ENCODE measurements around the gene KCNMA1. TPM values are rescaled to one million over a fixed set of nuclear protein-coding genes. Genes with fewer than 3 reads are reported as not detected.

The KCNMA1 gene
- total and polyA plus RNA-seq, 10 of the 15 experiments (the other 5 are each of a cell fraction or from before 2014, with no cell fraction given), result 8.5 to 77.0 (median 21.3) TPM

DNA sequence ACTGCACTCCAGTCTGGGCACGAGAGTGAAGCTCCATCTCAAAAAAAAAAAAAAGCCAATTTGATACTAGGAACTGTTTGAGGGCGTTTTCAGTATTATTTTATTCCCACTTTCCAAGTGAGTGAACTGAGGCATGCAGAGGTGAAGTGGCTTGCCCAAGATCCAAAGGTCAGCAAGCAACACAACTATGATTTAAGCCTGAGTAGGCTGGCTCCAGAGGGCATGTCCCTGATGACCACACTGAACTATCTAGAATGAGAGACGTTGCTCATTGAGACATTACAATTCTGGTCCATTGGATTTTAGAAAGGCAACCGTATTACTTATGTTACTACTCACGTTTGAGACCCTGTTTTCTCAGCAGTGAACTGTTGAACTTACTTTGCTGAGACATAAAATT is 20.8 kb downstream of the KCNMA1 start:
- H3K79me2 ChIP-seq (ENCODE audit: control insufficient read depth, insufficient read depth, low read length), result no peaks in the 10 kb centered on the region
- H3K9ac ChIP-seq (ENCODE audit: control insufficient read depth, insufficient read depth, low read length), result no peak overlapping the region
- ChIA-PET CTCF (no interaction called here), POLR2A (no interaction called here), RAD21 (ENCODE audit: unreplicated experiment) (no interaction called here), SMC1A (ENCODE audit: uncharacterized antibody, unreplicated experiment) (no interaction called here)
- H3K9me3 ChIP-seq (replicated peaks; ENCODE audit: control insufficient read depth, insufficient read depth, low read length), result no peaks in the 10 kb centered on the region
- H3K36me3 ChIP-seq (ENCODE audit: control insufficient read depth in 2 of 2, insufficient read depth in 2 of 2, low read length in 1 of 2), result no peaks in the 10 kb centered on the region
- no peak overlapping the region for H3K4me3 ChIP-seq
- TF ChIP-seq SMAD5 (IDR thresholded peaks at IDR 0.05; ENCODE audit: low read depth) (no peak), MEF2B (IDR thresholded peaks at IDR 0.05; ENCODE audit: partially characterized antibody, poor library complexity, severe bottlenecking) (no peak), ZBTB4 (CRISPR knock-in tag; IDR thresholded peaks at IDR 0.05) (no peak)
- TF ChIP-seq, protein P1, sequence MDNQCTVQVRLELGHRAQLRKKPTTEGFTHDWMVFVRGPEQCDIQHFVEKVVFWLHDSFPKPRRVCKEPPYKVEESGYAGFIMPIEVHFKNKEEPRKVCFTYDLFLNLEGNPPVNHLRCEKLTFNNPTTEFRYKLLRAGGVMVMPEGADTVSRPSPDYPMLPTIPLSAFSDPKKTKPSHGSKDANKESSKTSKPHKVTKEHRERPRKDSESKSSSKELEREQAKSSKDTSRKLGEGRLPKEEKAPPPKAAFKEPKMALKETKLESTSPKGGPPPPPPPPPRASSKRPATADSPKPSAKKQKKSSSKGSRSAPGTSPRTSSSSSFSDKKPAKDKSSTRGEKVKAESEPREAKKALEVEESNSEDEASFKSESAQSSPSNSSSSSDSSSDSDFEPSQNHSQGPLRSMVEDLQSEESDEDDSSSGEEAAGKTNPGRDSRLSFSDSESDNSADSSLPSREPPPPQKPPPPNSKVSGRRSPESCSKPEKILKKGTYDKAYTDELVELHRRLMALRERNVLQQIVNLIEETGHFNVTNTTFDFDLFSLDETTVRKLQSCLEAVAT (IDR thresholded peaks at IDR 0.05), result no peak
- intact Hi-C loops (cut with micrococcal nuclease; ENCODE audit: unreplicated experiment), result no loop called here
- no peaks in the 10 kb centered on the region for H3K4me1 ChIP-seq (ENCODE audit: control insufficient read depth, insufficient read depth, low read length)
- no peak overlapping the region for H2AFZ ChIP-seq (ENCODE audit: control insufficient read depth, low read depth, low read length)
- H3K27me3 ChIP-seq (replicated peaks in 1 of 2; ENCODE audit: control insufficient read depth in 2 of 2, insufficient read depth in 2 of 2, low read length in 1 of 2), result no peaks in the 10 kb centered on the region
- DNase-seq (ENCODE audit: low read depth, low spot score), result no peak
- FAIRE-seq, result no peak
- no peaks in the 10 kb centered on the region for H4K20me1 ChIP-seq (ENCODE audit: control insufficient read depth, insufficient read depth)
- H3K27ac ChIP-seq (ENCODE audit: control insufficient read depth, insufficient read depth), result no peak overlapping the region
- no peak overlapping the region for H3K4me2 ChIP-seq (ENCODE audit: control insufficient read depth, insufficient read depth)
- in situ Hi-C loops (cut with MboI), result no loop called here
- BruUV-seq (replicated peaks), result no TSS peak
- no peak for ATAC-seq
- WGBS (ENCODE audit: insufficient coverage, insufficient replicate concordance, low lambda C conversion rate, missing lambda C conversion rate), result 26% methylated on average over 5 of the region's 5 CpGs
